Measurements from ENCODE around the gene OR8D1. TPM values are rescaled to one million over a fixed set of nuclear protein-coding genes. Genes with fewer than 3 reads are reported as not detected.

OR8D1 gene
- total and polyA plus RNA-seq, 2 experiments from 2014 or later = not detected

- peaks cover 7% of the 10 kb centered on the region for H3K27me3 ChIP-seq
- no peaks in the 10 kb centered on the region for H3K36me3 ChIP-seq
- TF ChIP-seq CTCF (IDR thresholded peaks at IDR 0.05; ENCODE audit: low read depth, low read length) = no peak
- H3K4me1 ChIP-seq (ENCODE audit: low read depth) = no peaks in the 10 kb centered on the region
- H3K9me3 ChIP-seq (ENCODE audit: low read depth) = no peaks in the 10 kb centered on the region
- H3K27ac ChIP-seq = no peak within 1 kb of the TSS
- no peak within 1 kb of the TSS for H3K4me3 ChIP-seq
- no peak for DNase-seq (ENCODE audit: low read depth in 1 of 2, low spot score in 1 of 2)
These were observed 6.3 kb upstream of the OR8D1 start, which contains the start of gene OR8D2 for GRCh38 chr11:124320097-124320496. TSS of gene OR8D2 (minus strand) at chr11:124320197. CDS start at chr11:124320197, 0 bp downstream.

- Histone ChIP-seq H3K27ac (no peak overlapping the region), H3K4me3 (no peak overlapping the region), H3K27me3 (peaks cover 7% of the 10 kb centered on the region), H3K36me3 (no peaks in the 10 kb centered on the region), H3K9me3 (ENCODE audit: low read depth) (no peaks in the 10 kb centered on the region), H3K4me1 (ENCODE audit: low read depth) (no peaks in the 10 kb centered on the region)
- no peak for DNase-seq (ENCODE audit: low read depth in 1 of 2, low spot score in 1 of 2)
- no peak for TF ChIP-seq CTCF (IDR thresholded peaks at IDR 0.05; ENCODE audit: low read depth, low read length)
These were observed 1.3 kb upstream of the OR8D1 start for GRCh38 chr11:124315052-124315451.

DNA sequence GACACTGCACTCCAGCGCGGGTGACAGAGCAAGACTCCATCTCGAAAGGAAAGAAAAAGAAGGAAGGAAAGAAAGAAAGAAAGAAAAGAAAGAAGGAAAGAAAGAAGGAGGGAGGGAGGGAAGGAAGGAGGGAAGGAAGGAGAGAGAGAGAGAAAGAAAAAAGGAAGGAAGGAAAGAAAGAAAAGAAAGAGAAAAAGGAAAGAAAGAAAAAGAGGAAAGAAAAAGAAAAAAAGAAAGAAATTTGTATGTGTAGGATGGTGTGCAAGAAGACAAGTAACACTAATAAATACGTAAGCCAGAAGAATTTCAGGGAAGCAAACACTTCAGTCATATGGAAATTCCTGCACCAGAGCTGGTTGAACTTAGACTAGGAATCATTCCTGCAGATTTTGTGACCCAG is 618 bp downstream of the OR8D1 start:
- Histone ChIP-seq H3K4me1 (ENCODE audit: low read depth) (no peaks in the 10 kb centered on the region), H3K36me3 (no peaks in the 10 kb centered on the region), H3K27me3 (peaks cover 4% of the 10 kb centered on the region), H3K27ac (no peak overlapping the region), H3K4me3 (no peak overlapping the region), H3K9me3 (ENCODE audit: low read depth) (no peaks in the 10 kb centered on the region)
- DNase-seq (ENCODE audit: low read depth in 1 of 2, low spot score in 1 of 2) = no peak
- no peak for TF ChIP-seq CTCF (IDR thresholded peaks at IDR 0.05; ENCODE audit: low read depth, low read length)

- no peaks in the 10 kb centered on the region for H3K4me1 ChIP-seq (ENCODE audit: low read depth)
- H3K27ac ChIP-seq = no peak overlapping the region
- H3K27me3 ChIP-seq = no peaks in the 10 kb centered on the region
- H3K4me3 ChIP-seq = no peak overlapping the region
- TF ChIP-seq CTCF (IDR thresholded peaks at IDR 0.05; ENCODE audit: low read depth, low read length) = no peak
- no peak for DNase-seq (ENCODE audit: low read depth in 1 of 2, low spot score in 1 of 2)
- H3K9me3 ChIP-seq (ENCODE audit: low read depth) = no peaks in the 10 kb centered on the region
- no peaks in the 10 kb centered on the region for H3K36me3 ChIP-seq
These were observed 2.1 kb downstream of the OR8D1 start for GRCh38 chr11:124311670-124312069.

GRCh38 chr11:124311269-124311668 is 2.5 kb downstream of the OR8D1 start:
- Histone ChIP-seq H3K4me1 (ENCODE audit: low read depth) (no peaks in the 10 kb centered on the region), H3K36me3 (no peaks in the 10 kb centered on the region), H3K27ac (no peak overlapping the region), H3K4me3 (no peak overlapping the region), H3K27me3 (no peaks in the 10 kb centered on the region), H3K9me3 (ENCODE audit: low read depth) (no peaks in the 10 kb centered on the region)
- no peak for DNase-seq (ENCODE audit: low read depth in 1 of 2, low spot score in 1 of 2)
- TF ChIP-seq CTCF (IDR thresholded peaks at IDR 0.05; ENCODE audit: low read depth, low read length) = no peak

DNA sequence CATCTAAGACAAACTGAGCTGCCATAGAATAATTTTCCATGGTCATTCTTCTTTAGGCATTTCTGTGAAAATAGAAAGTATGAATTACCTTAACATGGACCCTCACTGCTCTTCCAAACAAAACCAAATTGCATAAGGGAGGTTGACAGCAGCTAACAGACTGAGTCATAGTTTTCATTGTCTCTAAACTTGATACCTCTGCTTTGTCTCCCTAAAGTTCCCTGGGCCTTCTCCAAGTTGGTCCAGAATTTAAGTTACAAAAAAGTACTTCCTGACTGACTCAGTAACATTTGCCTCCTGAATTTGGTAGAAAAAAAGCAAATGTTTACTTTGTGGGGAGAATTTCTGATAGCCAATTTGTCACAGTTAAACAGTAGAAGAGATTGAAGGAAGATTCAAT is 3.0 kb downstream of the OR8D1 start:
- Histone ChIP-seq H3K9me3 (ENCODE audit: low read depth) (no peaks in the 10 kb centered on the region), H3K36me3 (no peaks in the 10 kb centered on the region), H3K27ac (no peak overlapping the region), H3K4me1 (ENCODE audit: low read depth) (no peaks in the 10 kb centered on the region), H3K27me3 (no peaks in the 10 kb centered on the region), H3K4me3 (no peak overlapping the region)
- TF ChIP-seq CTCF (IDR thresholded peaks at IDR 0.05; ENCODE audit: low read depth, low read length) = no peak
- peak in 1 of 2 donors; percentile 8 for DNase-seq (ENCODE audit: low read depth in 1 of 2, low spot score in 1 of 2)
